GM19372 (cell line): ENCODE measurements around the gene UNC79.

ENCODE experiments used
- ATAC-seq: cut with Tn5 transposase; IDR thresholded peaks from one replicate; pipeline ENCODE4 v1.9.1; 2021; ENCODE audit warnings: mild to moderate bottlenecking, low read depth, moderate library complexity; ENCODE audit not compliant: unreplicated experiment

The UNC79 gene

GRCh38 chr14:93543766-93544165, 113.0 kb downstream of the UNC79 start:
- no peak for ATAC-seq

GRCh38 chr14:93544212-93544611, 113.5 kb downstream of the UNC79 start:
- ATAC-seq: no peak

GRCh38 chr14:93546642-93547041, 115.9 kb downstream of the UNC79 start:
- ATAC-seq: no peak

GRCh38 chr14:93548102-93548843, 117.5 kb downstream of the UNC79 start:
- peak; percentile 91 for ATAC-seq

- ATAC-seq: no peak
Measured at GRCh38 chr14:93549595-93549994, 118.9 kb downstream of the UNC79 start.

GRCh38 chr14:93564918-93565317, 134.2 kb downstream of the UNC79 start:
- no peak for ATAC-seq

- ATAC-seq: no peak
Measured at GRCh38 chr14:93566065-93566693, 135.4 kb downstream of the UNC79 start.

- ATAC-seq: no peak
Measured at GRCh38 chr14:93571275-93571674, 140.5 kb downstream of the UNC79 start.

GRCh38 chr14:93579178-93579577, 148.4 kb downstream of the UNC79 start:
- no peak for ATAC-seq

- no peak for ATAC-seq
Measured at GRCh38 chr14:93582516-93582915, 151.8 kb downstream of the UNC79 start.

GRCh38 chr14:93587330-93587729, 156.6 kb downstream of the UNC79 start:
- no peak for ATAC-seq

- no peak for ATAC-seq
Measured at GRCh38 chr14:93591506-93591905, 160.8 kb downstream of the UNC79 start.

- ATAC-seq: no peak
Measured at GRCh38 chr14:93592786-93593185, 162.0 kb downstream of the UNC79 start.

GRCh38 chr14:93606091-93606490, 175.4 kb downstream of the UNC79 start:
- ATAC-seq: no peak

- no peak for ATAC-seq
Measured at GRCh38 chr14:93619176-93619793, 188.5 kb downstream of the UNC79 start.

- no peak for ATAC-seq
Measured at GRCh38 chr14:93628048-93628447, 197.3 kb downstream of the UNC79 start.

GRCh38 chr14:93629643-93630042, 198.9 kb downstream of the UNC79 start:
- no peak for ATAC-seq

GRCh38 chr14:93638790-93639189, 208.1 kb downstream of the UNC79 start:
- no peak for ATAC-seq

GRCh38 chr14:93643127-93643526, 212.4 kb downstream of the UNC79 start:
- ATAC-seq: no peak

- no peak for ATAC-seq
Measured at GRCh38 chr14:93643676-93644075, 212.9 kb downstream of the UNC79 start.

GRCh38 chr14:93645200-93645599, 214.5 kb downstream of the UNC79 start:
- no peak for ATAC-seq
